Glomerular endothelial cell (primary cell): Measurements from ENCODE around the gene ANGPTL1. TPM values are rescaled to one million over a fixed set of nuclear protein-coding genes. Genes with fewer than 3 reads are reported as not detected.
"Not testable (repeated sequence)": the region's sequence is repeated elsewhere in the genome, so short reads cannot be mapped to it uniquely, and the experiment has no call there.

Experiments used
- DNase-seq: peaks from one replicate; pipeline ENCODE4 v3.0.0-alpha.2; 2011; ENCODE audit warnings: low read depth, low spot score; ENCODE audit errors: extremely low read depth
- total RNA-seq: library from RNA; depleted of rRNA; stranded (reverse); fragments of >200 nt; gene quantifications from 2 replicates; pipeline ENCODE4 v1.2.3, GENCODE V29; 2015

Gene ANGPTL1
- total RNA-seq, 1 donor from 2014 or later: not detected

DNA sequence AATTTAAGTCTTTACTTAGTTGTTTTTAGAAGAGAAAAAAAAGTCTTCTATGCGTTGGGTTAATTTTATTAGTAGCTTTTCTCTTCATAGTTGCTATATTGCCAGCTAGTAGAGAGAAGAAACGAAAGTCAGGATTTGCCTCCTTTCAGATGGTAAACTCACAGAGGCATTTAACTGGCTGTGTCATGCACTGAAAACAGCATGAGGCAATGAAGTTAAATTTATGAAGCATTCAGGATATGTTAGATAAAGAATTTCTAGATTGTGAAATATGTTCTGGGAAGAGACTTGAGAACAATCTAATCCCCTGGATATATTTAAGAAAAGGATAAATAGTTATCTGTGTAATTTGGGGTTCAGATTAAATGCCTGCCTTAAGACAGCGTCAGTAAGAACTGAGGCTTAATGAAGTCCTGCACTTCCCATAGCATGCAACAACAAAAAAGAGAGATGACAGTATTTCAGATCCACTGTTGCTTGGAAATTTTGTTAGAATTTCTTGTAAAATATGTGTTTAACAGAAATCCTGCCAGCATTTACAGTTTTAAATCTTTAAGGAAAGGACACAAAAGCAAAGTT is 1.7 kb downstream of the ANGPTL1 start:
- DNase-seq: no peak

DNA sequence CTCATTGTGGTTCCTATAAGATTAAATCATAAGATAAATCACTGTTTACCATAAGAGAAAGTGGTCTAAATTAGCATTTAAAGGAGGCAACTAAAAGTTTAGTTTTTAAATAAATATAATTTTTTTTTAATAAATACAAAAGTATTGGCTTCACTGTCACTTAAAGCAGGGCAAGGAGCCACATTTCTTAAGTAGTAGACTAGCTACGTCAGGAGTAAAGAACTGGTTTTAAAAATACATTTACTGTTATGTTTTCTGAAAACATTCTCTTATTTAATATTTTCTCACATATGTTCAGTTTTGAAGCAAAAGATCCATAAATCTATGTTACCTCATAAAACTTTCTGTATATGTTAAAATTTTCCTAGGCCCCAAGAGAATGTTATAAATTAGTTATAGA is 2.2 kb downstream of the ANGPTL1 start:
- no peak for DNase-seq

DNA sequence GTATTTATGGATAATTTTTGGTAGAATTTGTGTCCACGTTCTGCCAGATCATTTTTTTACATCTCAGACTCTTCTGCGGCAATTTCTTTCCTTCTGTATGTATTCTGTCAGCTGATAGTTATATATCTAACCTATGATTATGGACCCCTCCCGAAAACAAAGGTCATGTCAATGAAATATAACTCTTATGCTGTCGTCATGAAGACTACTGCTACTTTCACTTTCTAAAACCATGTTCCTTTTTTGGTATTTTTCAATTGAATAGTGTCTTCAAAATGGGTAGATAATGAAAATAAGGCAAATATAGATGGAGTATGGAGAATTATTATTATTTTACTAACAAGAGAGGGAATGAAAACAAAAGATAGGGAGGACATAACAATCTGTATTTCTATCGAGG is 3.2 kb downstream of the ANGPTL1 start:
- no peak for DNase-seq

DNA sequence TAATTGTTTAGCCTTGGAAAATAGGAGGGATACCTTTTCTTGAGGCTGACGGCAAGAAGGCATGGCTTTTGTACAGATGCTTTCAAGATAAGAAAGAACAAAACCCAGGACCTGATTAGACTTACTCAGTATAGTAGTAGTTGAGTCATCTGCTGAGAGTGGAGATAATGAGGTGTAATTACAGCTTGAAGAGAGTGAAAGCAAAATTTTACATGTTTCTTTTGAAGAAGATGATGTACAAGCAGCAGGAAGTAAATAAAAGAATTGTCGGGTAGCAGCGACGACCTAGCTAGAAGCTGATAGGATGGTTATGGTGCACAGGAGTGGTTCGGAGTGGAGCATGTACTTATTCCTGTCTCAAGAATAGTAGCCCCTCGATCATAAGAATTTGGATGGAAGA is 6.6 kb downstream of the ANGPTL1 start:
- DNase-seq: no peak

DNA sequence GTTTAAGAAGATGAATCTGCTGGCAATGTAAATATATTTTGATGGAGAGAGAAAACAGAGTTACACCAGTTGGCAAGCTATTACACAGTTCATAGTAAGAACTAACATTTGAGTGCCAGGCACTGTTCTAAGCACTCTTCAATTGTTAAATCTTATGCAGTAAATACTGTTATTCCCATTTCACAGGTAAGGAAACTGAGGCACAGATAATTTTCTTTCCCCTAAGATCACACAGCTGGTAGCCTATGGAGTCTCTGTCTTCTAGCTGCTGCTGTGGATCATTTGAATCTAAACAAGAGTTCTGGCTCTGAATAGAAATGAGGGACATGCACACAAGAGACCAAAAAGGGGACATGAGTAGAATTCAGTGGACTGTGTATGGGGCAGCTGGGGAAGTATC is 8.0 kb downstream of the ANGPTL1 start:
- DNase-seq: no peak

DNA sequence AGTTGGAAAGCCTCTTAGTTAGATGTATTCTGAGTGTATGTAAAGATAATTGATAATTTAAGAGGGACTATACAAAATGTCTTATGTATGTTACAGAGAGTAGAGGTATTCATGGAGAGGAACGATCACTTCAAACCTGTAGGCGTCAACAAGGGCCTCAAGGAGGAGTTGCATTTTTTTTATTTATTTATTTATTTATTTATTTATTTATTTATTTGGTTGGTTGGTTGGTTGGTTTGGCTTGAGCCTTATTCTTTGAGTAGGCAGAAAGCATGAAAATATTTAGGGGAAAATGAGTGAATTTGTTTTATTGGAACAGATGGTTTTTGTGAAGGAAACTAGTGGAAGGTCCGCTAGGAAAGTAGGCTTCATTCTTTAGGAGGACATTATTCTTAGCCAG is 8.5 kb downstream of the ANGPTL1 start:
- DNase-seq: no peak

DNA sequence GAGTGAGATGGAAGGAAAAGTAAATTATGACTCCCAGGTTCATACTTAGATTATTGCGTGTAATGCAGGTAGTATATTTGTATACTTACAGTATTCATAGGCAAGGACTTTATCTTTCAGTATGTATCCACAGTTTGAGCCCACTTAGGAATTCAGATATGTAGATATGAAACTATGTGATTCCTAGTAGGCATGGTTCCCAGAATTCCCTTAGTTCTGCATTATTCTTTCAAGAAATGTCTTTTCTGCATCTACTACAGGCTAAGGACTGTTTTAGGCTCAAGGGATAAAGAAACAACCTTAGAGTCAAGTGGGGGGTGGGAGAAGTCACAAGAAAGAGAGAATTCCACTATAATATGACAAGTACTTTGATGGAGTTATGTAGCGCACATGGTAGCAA is 13.8 kb downstream of the ANGPTL1 start:
- DNase-seq: no peak

DNA sequence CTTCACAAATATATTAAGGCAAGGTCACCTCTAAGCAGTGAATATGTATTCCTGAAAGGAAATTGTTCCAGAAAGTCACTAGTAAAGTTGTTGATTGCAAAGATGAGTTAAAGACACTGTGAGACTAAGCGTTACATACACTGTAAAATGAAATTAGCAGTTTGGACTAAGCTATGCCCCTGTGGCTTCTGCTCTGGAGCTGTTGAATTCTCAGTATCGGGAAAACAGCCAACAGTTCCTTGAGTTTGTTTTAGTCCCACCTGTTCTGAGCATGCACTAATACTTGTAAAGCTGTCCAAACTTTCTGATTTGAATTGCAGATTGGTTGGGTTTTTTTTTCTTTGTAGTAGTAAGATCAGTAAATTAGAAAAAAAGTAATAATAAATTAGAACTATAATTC is 21.0 kb downstream of the ANGPTL1 start:
- no peak for DNase-seq

DNA sequence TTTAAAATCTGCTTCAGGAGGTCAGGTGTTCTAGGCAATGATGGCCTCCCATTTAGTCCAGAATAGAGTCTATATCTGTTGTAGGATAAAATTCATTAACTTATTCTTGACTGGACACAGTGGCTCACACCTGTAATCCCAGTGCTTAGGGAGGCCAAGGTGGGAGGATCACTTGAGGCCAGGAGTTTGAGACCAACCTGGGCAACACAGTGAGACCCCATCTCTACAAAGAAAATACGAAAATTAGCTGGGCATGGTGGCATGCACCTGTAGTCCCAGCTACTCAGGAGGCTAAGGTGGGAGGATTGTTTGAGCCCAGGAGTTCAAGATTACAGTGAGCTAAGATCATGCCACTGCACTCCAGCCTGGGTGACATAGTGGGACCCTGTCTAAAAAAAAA is 23.0 kb downstream of the ANGPTL1 start:
- not testable (repeated sequence) for DNase-seq

DNA sequence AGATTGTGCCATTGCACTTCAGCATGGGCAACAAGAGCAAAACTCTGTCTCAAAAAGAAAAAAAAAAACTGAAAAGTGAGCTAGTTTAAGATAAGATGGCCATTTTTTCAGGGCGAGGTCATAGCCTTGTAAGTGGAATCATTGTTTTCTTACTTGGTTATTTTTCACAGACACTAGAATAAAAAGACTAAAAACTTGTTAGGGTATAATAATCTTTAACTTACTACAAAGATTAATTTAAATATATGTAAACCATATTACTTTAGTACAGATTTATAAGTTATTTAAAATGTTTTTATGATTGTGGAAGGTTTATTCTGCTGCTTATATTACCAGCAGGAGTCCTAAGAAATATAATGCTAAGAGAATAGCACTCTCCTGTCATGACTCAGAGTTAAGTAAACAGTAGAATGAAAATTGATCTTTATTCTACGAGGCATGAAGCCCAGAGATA is 23.5 kb downstream of the ANGPTL1 start:
- no peak for DNase-seq

DNA sequence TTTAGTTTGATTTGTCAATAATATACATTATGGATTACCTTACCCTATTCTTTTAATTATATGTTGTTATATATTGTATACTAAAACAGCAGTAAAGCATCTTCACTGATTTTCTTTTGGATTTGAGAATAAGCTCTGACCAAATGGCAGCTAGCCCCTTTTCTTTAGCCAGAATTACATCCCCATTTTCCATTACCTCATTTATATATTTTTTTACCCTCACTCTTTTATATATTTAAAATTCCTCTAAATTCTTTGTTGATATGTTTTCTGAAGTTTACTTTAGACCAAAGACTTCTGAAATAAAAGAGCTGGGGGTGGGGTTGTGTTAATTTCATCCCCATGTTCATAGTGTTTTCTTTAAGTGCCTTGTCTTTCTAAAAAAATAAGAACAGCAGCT is 24.6 kb downstream of the ANGPTL1 start:
- DNase-seq: no peak

DNA sequence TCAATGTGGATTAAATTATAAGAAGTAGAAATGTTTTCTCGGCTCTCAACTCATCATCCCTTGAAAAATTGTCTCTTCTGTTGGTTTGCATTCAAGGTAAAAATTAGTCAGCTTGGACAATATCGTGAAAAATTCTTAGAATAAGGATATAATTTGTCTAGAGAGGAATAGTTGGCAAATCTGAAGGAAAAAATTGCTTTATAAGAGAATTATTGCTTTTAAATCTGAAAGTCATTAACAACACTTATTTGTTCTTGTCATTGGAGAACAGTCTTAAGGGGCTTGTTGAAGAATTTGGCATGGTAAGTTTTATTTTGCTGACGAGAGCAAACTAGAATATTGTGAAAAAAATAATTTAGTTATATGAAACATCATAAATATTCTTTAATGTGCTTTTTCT is 26.4 kb downstream of the ANGPTL1 start:
- no peak for DNase-seq

DNA sequence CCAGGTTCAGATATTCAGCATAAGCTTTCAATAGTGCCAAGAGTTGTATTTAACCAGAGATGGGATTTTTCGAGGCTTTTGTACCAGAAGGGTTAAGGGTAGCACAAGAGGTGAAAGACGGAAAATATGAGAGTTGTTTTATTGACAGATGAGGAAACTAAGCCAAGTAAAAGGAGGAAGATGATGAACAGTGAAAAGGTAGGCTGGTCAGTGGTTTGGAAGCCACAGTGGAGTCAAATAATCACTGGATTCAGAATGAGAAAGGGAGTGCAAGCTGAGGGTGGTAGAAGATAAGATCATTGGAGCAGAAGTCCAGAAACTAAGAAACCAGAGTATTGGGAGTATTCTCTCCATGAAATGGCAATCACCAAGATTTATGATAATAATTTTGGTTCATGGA is 45.7 kb downstream of the ANGPTL1 start:
- no peak for DNase-seq

DNA sequence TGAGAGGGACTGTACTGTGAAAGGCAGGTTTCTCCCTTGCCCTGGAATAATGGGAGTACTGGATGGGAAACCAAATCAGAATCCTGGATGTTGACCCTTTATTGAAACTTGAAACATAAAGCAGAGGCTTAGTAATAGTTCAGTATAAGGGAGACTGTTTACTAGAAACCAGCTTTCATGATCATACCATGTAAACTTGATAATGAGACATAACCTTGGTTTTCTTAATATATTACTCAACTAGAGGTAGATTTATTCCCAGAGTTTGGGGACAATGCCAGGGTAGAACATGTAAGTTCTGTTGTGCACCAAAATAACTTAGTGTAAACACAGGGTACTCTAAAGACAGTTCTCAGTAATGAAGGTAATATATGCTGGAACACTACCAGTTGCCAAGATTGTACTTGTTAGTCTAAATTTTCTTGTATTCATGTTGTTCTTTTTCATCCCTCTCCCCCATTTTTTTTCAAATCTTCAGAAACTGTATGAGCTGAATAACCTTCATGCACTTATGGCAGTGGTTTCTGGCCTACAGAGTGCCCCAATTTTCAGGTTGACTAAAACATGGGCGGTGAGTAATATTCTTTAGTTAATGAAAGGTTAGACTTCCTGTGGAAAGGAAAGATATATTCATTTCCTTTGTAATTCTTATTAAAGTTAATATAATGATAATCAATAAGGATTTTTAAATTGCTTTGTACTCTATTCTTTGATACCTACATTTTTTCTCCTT is 49.6 kb downstream of the ANGPTL1 start:
- DNase-seq: no peak

DNA sequence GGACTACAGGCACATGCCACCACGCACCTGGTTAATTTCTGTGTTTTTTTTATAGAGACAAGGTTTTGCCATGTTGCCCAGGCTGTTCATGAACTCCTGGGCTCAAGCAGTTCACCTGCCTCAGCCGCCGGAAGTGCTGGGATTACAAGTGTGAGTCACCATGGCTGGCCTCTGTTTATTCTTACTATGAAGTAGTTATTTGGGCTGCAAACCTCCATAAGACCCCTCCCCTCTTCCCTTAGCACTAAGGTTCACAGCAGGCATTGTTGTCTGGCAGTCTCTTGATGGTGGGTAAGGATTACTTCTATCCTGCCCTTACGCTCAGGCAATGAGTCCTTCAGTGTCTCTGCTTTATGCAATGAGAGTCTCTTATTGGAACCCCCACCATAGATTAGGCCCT is 51.8 kb downstream of the ANGPTL1 start:
- no peak for DNase-seq

DNA sequence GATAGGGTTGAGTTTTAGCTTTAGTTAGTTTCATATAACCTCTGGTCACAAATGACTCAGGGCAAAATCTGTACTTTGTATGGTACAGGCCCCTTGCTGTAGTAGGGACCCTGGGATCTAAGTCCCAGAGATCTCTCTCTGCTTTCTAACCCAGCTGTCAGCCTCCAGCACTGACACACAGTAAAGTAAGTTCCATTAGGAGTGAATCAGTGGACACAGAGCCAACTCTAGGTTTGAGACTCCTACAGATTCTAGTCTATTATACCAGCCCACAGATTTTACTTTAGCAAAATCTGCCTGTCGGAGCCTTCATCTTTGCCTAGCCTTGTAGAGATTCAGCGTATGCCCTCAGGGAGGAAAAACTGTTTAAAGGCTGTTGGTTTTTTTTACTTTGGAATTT is 52.5 kb downstream of the ANGPTL1 start:
- no peak for DNase-seq

DNA sequence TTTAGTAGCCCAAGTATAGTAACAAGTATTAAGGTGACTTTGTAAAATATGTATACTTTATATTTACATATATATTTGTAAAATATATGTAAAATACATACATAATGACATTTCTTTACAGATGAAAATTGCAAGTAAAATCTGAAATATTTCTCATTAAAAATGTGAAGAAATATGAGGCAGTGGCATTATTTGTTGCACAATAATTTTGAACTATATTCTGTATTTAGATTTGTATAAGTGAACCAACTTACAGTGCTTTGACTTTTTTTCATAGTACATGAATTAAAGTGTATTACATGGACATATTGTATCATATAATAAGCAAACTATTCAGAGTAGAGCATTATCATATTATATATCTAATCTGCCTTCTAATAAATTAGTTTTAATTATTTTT is 60.3 kb downstream of the ANGPTL1 start:
- no peak for DNase-seq

DNA sequence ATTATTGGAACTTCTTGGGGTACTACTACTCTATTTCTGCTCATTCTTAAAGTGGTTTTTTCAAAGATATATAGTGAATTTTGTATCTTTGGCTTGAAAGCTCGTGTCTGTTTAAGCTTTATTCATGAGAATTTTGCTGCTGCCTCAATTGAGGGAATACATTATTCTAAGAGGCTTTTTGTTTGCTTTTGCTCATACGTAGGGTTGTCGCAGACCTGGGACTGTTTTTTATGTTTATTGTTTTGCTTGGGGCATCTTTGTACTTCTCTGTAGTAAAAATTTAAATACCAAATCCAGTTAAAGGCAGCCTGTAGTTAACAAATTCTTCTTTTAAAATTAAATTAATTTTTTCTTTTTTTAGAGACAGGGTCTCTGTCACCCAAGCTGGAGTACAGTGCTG is 62.3 kb downstream of the ANGPTL1 start:
- no peak for DNase-seq

DNA sequence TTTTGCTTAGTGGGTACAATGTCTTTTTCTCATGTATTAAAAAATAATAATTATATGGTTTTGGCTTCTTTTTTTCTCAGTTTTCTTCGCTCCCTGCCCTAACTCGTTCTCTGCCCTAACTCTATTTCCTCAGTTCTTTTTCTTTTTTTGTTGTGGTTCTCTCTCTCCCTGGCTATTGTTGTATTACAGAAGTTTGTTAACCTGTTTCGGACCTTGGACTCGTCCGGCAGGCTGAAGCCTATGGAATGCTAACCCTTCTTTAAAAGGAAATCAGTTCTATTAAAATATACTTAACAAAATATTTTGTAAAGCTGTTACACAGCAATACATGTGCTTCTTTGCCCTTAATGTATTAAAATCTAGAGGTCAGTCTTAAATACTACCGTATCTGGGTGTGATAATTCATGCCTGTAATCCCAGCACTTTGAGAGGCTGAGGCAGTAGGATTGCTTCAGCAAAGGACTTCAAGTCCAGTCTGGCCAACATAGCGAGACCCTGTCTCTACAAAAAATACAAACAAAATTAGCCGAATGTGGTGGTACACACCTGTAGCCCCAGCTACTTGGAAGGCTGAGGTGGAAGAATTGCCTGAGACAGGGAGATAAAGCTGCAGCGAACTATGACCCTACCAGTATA is 64.1 kb downstream of the ANGPTL1 start:
- DNase-seq: no peak

DNA sequence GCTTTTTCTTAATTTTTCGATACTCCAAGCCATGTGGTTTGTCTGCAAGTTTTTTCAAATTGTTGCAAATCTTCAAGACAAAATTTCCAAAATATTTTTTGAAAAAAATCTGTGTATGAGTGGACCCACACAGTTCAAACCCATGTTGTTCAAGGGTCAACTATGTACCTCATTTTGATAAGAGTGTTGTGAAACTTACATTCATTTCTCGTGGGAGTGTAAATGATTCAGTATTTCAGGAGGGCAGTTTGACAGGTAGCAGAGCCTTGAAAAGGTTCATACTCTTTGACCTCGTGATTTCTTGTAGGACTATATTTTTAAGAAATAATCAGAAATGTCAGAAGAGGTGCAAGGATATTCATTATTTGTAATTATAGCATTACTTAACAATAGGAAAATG is 68.0 kb downstream of the ANGPTL1 start:
- DNase-seq: no peak
